Measurements from ENCODE around the gene CAMK2B.

DNA sequence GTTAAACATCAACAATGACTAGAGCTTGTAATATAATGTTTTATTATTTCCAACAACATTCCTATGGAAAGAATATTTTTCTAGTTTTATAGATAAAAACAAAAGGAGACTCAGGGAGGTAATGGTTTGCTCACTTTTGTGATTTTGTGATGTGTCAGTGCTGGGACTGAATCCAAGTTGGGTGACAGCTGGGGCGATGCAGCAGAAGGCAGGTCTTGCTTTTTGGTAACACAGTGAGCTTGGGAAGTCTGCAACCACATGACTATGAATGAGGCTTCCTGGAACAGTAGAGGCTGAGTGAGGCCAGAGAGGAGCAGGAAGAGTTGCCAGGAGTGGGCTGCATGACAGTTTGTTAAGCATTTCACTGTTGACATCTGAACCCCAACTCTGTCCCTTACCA, 129.5 kb downstream of the CAMK2B start:
- TF ChIP-seq EZH2 (IDR thresholded peaks at IDR 0.05; ENCODE audit: borderline replicate concordance, low read depth, low read length, severe bottlenecking): no peak
- TF ChIP-seq, protein P1, sequence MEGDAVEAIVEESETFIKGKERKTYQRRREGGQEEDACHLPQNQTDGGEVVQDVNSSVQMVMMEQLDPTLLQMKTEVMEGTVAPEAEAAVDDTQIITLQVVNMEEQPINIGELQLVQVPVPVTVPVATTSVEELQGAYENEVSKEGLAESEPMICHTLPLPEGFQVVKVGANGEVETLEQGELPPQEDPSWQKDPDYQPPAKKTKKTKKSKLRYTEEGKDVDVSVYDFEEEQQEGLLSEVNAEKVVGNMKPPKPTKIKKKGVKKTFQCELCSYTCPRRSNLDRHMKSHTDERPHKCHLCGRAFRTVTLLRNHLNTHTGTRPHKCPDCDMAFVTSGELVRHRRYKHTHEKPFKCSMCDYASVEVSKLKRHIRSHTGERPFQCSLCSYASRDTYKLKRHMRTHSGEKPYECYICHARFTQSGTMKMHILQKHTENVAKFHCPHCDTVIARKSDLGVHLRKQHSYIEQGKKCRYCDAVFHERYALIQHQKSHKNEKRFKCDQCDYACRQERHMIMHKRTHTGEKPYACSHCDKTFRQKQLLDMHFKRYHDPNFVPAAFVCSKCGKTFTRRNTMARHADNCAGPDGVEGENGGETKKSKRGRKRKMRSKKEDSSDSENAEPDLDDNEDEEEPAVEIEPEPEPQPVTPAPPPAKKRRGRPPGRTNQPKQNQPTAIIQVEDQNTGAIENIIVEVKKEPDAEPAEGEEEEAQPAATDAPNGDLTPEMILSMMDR (IDR thresholded peaks at IDR 0.05; ENCODE audit: borderline replicate concordance, extremely low read depth, low read length, poor library complexity, severe bottlenecking): no peak
